PC-9 (cell line): ENCODE measurements around the gene SYT8. TPM values are rescaled to one million over a fixed set of nuclear protein-coding genes. Genes with fewer than 3 reads are reported as not detected.

ENCODE experiments used
- BruUV-seq: library from RNA; stranded (reverse); fragments of 400-500 nt; replicated peaks from 2 replicates; lab custom pipeline; 2021; lab: Mats Ljungman, UMichigan
- CTCF ChIA-PET: fragments of 300-600 bp; sonication (Branson Sonifier 250); formaldehyde crosslinking; loops from one replicate; lab custom pipeline; 2022; ENCODE audit warnings: antibody characterized with exemption; lab: Charles Lee
- POLR2A ChIA-PET: fragments of 300-600 bp; sonication (Branson Sonifier 250); formaldehyde crosslinking; loops from one replicate; lab custom pipeline; 2022; ENCODE audit warnings: antibody characterized with exemption; ENCODE audit not compliant: unreplicated experiment; lab: Charles Lee
- DNase-seq, 2 experiments: peaks; one replicate each; pipeline versions ENCODE4 v3.0.0 to v3.0.0-alpha.2; 2015 to 2022; ENCODE audit warnings: mixed read lengths in 1 of 2
- H2AFZ ChIP-seq: fragments of 200-600 bp; sonication (generic); 2 replicates; pipeline ENCODE4 v1.8.1; 2017; ENCODE audit warnings: antibody characterized with exemption
- H3F3A ChIP-seq: fragments of 200-600 bp; sonication (generic); 2 replicates; pipeline ENCODE4 v1.8.1; 2017; ENCODE audit warnings: antibody characterized with exemption, mild to moderate bottlenecking, low read depth; ENCODE audit not compliant: insufficient read depth
- H3K27ac ChIP-seq: fragments of 200-600 bp; sonication (generic); 2 replicates; pipeline ENCODE4 v1.6.1; 2016; ENCODE audit warnings: mixed run types
- H3K27me3 ChIP-seq: fragments of 200-600 bp; sonication (generic); 2 replicates; pipeline ENCODE4 v1.6.1; 2016; ENCODE audit warnings: low read depth, mixed run types; ENCODE audit not compliant: insufficient read depth
- H3K36me3 ChIP-seq: fragments of 200-600 bp; sonication (generic); 2 replicates; pipeline ENCODE4 v1.6.1; 2016; ENCODE audit warnings: low read depth, mixed run types
- H3K4me1 ChIP-seq: fragments of 200-600 bp; sonication (generic); replicated peaks from 2 replicates; pipeline ENCODE4 v1.6.1; 2016; ENCODE audit warnings: mixed run types; ENCODE audit not compliant: insufficient read depth
- H3K4me2 ChIP-seq: fragments of 200-600 bp; sonication (generic); 2 replicates; pipeline ENCODE4 v1.6.1; 2017; ENCODE audit warnings: mixed run types
- H3K4me3 ChIP-seq: fragments of 200-600 bp; sonication (generic); 2 replicates; pipeline ENCODE4 v1.6.1; 2016; ENCODE audit warnings: mixed run types
- H3K79me2 ChIP-seq: fragments of 200-600 bp; sonication (generic); 2 replicates; pipeline ENCODE4 v1.6.1; 2017; ENCODE audit warnings: low read depth, mixed run types
- H3K9me2 ChIP-seq: fragments of 200-600 bp; sonication (generic); 2 replicates; pipeline ENCODE4 v1.8.1; 2017; ENCODE audit warnings: mild to moderate bottlenecking; ENCODE audit not compliant: insufficient read depth
- H3K9me3 ChIP-seq: fragments of 200-600 bp; sonication (generic); 2 replicates; pipeline ENCODE4 v1.8.1; 2016; ENCODE audit warnings: low read depth; ENCODE audit not compliant: insufficient read depth
- H4K20me1 ChIP-seq: fragments of 200-600 bp; sonication (generic); 2 replicates; pipeline ENCODE4 v1.8.1; 2017; ENCODE audit not compliant: insufficient read depth
- CTCF ChIP-seq: fragments of 200-600 bp; sonication (generic); conservative IDR thresholded peaks from 2 replicates; pipeline ENCODE4 v1.6.1; 2017; ENCODE audit warnings: mixed run types, antibody characterized with exemption, mild to moderate bottlenecking, moderate library complexity
- EZH2 ChIP-seq: fragments of 200-600 bp; sonication (generic); IDR thresholded peaks from 2 replicates; pipeline ENCODE4 v1.8.0; 2017; ENCODE audit warnings: antibody characterized with exemption, low read depth
- intact Hi-C: fragments of 100-400 bp; cut with micrococcal nuclease; formaldehyde crosslinking; loops from one replicate; pipeline ENCODE4 v1.10.0; 2022; ENCODE audit not compliant: unreplicated experiment
- total RNA-seq: library from RNA; stranded (reverse); gene quantifications from 2 replicates; pipeline ENCODE4 v1.2.3, GENCODE V29; 2021

SYT8 gene
- total RNA-seq, 1 experiment from 2014 or later, result 8.9 TPM

GRCh38 chr11:1859004-1859403, 24.2 kb downstream of the SYT8 start:
- Histone ChIP-seq H3K4me2 (no peak overlapping the region), H3K9me3 (no peaks in the 10 kb centered on the region), H3K27me3 (no peaks in the 10 kb centered on the region), H2AFZ (no peak overlapping the region), H3K27ac (no peak overlapping the region), H3K9me2 (no peaks in the 10 kb centered on the region), H3K36me3 (no peaks in the 10 kb centered on the region), H3F3A (no peaks in the 10 kb centered on the region), H3K4me3 (no peak overlapping the region), H4K20me1 (no peaks in the 10 kb centered on the region), H3K4me1 (peaks cover 14% of the 10 kb centered on the region), H3K79me2 (no peaks in the 10 kb centered on the region)
- ChIA-PET POLR2A (no interaction called here), CTCF (no interaction called here)
- TF ChIP-seq EZH2 (no peak), CTCF (no peak)
- no peak for DNase-seq
- BruUV-seq, result no TSS peak
- intact Hi-C loops, result no loop called here

- ChIA-PET POLR2A (no interaction called here), CTCF (interaction anchor here (0.7 kb wide), 1 partner anchor 57 kb away, joined by 3 read pairs; no protein-coding TSS in a partner anchor)
- DNase-seq, result no peak
- no peaks in the 10 kb centered on the region for H3K9me2 ChIP-seq
- H3K4me1 ChIP-seq, result peaks cover 18% of the 10 kb centered on the region
- no peak overlapping the region for H3K27ac ChIP-seq
- H3F3A ChIP-seq, result no peaks in the 10 kb centered on the region
- no peaks in the 10 kb centered on the region for H3K27me3 ChIP-seq
- intact Hi-C loops, result no loop called here
- H3K9me3 ChIP-seq, result no peaks in the 10 kb centered on the region
- H2AFZ ChIP-seq, result no peak overlapping the region
- no peaks in the 10 kb centered on the region for H3K79me2 ChIP-seq
- no TSS peak for BruUV-seq
- H4K20me1 ChIP-seq, result no peaks in the 10 kb centered on the region
- TF ChIP-seq CTCF (no peak), EZH2 (no peak)
- H3K4me2 ChIP-seq, result no peak overlapping the region
- no peak overlapping the region for H3K4me3 ChIP-seq
- no peaks in the 10 kb centered on the region for H3K36me3 ChIP-seq
Measured at GRCh38 chr11:1860108-1860507, 25.3 kb downstream of the SYT8 start.

- Histone ChIP-seq H3F3A (no peaks in the 10 kb centered on the region), H4K20me1 (no peaks in the 10 kb centered on the region), H3K27me3 (no peaks in the 10 kb centered on the region), H3K4me3 (no peak overlapping the region), H3K79me2 (no peaks in the 10 kb centered on the region), H3K9me3 (no peaks in the 10 kb centered on the region), H3K27ac (no peak overlapping the region), H3K4me1 (peaks cover 18% of the 10 kb centered on the region), H2AFZ (no peak overlapping the region), H3K36me3 (no peaks in the 10 kb centered on the region), H3K9me2 (no peaks in the 10 kb centered on the region), H3K4me2 (no peak overlapping the region)
- ChIA-PET POLR2A (no interaction called here), CTCF (no interaction called here)
- intact Hi-C loops, result no loop called here
- TF ChIP-seq EZH2, result no peak
- no peak for TF ChIP-seq CTCF
- no TSS peak for BruUV-seq
- DNase-seq, result no peak
Measured at GRCh38 chr11:1861435-1862411, 26.9 kb downstream of the SYT8 start.
